ENCODE data around the gene CHST11.

Gene CHST11

GRCh38 chr12:104456417-104456949 is at the start of gene CHST11:
TSS of gene CHST11 (plus strand) at chr12:104456948.
- peak; percentile 91 for DNase-seq

GRCh38 chr12:104407438-104407837 is 49.3 kb upstream of the CHST11 start:
- DNase-seq, result no peak

- DNase-seq, result no peak
Measured at GRCh38 chr12:104407922-104408321, 48.8 kb upstream of the CHST11 start.

GRCh38 chr12:104410326-104410725 is 46.4 kb upstream of the CHST11 start:
- DNase-seq, result no peak

GRCh38 chr12:104410786-104411185 is 46.0 kb upstream of the CHST11 start:
- DNase-seq, result no peak

- no peak for DNase-seq
Measured at GRCh38 chr12:104411826-104412641, 44.7 kb upstream of the CHST11 start.

GRCh38 chr12:104412681-104413080 is 44.1 kb upstream of the CHST11 start:
- no peak for DNase-seq

- no peak for DNase-seq
Measured at GRCh38 chr12:104413330-104413729, 43.4 kb upstream of the CHST11 start.

- DNase-seq, result no peak
Measured at GRCh38 chr12:104414581-104415341, 42.0 kb upstream of the CHST11 start.

GRCh38 chr12:104415342-104415980 is 41.3 kb upstream of the CHST11 start:
- DNase-seq, result no peak

- no peak for DNase-seq
Measured at GRCh38 chr12:104416136-104416535, 40.6 kb upstream of the CHST11 start.

GRCh38 chr12:104416585-104416984 is 40.2 kb upstream of the CHST11 start:
- no peak for DNase-seq

GRCh38 chr12:104419717-104420116 is 37.0 kb upstream of the CHST11 start:
- no peak for DNase-seq

- no peak for DNase-seq
Measured at GRCh38 chr12:104420868-104421267, 35.9 kb upstream of the CHST11 start.

- DNase-seq, result no peak
Measured at GRCh38 chr12:104421343-104421742, 35.4 kb upstream of the CHST11 start.

- no peak for DNase-seq
Measured at GRCh38 chr12:104422441-104422840, 34.3 kb upstream of the CHST11 start.

- DNase-seq, result no peak
Measured at GRCh38 chr12:104423273-104423672, 33.5 kb upstream of the CHST11 start.

- DNase-seq, result no peak
Measured at GRCh38 chr12:104423809-104424208, 32.9 kb upstream of the CHST11 start.

GRCh38 chr12:104424955-104425354 is 31.8 kb upstream of the CHST11 start:
- no peak for DNase-seq

- no peak for DNase-seq
Measured at GRCh38 chr12:104425614-104426013, 31.1 kb upstream of the CHST11 start.

GRCh38 chr12:104426926-104427546 is 29.7 kb upstream of the CHST11 start:
- DNase-seq, result no peak

GRCh38 chr12:104427547-104427938 is 29.2 kb upstream of the CHST11 start:
- DNase-seq, result no peak

- no peak for DNase-seq
Measured at GRCh38 chr12:104433061-104433460, 23.7 kb upstream of the CHST11 start.
